ENCODE results near the gene ZC3H7B.
"Not testable (repeated sequence)": the region's sequence is repeated elsewhere in the genome, so short reads cannot be mapped to it uniquely, and the experiment has no call there.

ZC3H7B gene

GRCh38 chr22:41285820-41286638 lies 15.3 kb upstream of the ZC3H7B start, which contains the start of gene RANGAP1:
Gene RANGAP1, minus strand, starts transcription at chr22:41286187. Its CDS starts 5,143 bp downstream, at chr22:41281044.
- peak; percentile 93 for DNase-seq (ENCODE audit: low read depth)

- DNase-seq (ENCODE audit: low read depth), result no peak
Measured at GRCh38 chr22:41286639-41287091, 14.7 kb upstream of the ZC3H7B start.

GRCh38 chr22:41288245-41288946 lies 12.9 kb upstream of the ZC3H7B start:
- DNase-seq (ENCODE audit: low read depth), result no peak

GRCh38 chr22:41289671-41290070 lies 11.7 kb upstream of the ZC3H7B start:
- no peak for DNase-seq (ENCODE audit: low read depth)

GRCh38 chr22:41290262-41291221 lies 10.8 kb upstream of the ZC3H7B start:
- peak; percentile 92 for DNase-seq (ENCODE audit: low read depth)

- DNase-seq (ENCODE audit: low read depth), result not testable (repeated sequence)
Measured at GRCh38 chr22:41294816-41295215, 6.5 kb upstream of the ZC3H7B start.

GRCh38 chr22:41296826-41297667 lies 4.3 kb upstream of the ZC3H7B start:
- no peak for DNase-seq (ENCODE audit: low read depth)

- DNase-seq (ENCODE audit: low read depth), result no peak
Measured at GRCh38 chr22:41300661-41301060, 664 bp upstream of the ZC3H7B start.

- no peak for DNase-seq (ENCODE audit: low read depth)
Measured at GRCh38 chr22:41302021-41302767, 869 bp downstream of the ZC3H7B start.

GRCh38 chr22:41302811-41303210 lies 1.5 kb downstream of the ZC3H7B start:
- DNase-seq (ENCODE audit: low read depth), result no peak

GRCh38 chr22:41305646-41306045 lies 4.3 kb downstream of the ZC3H7B start:
- peak; percentile 72 for DNase-seq (ENCODE audit: low read depth)

GRCh38 chr22:41308054-41308453 lies 6.7 kb downstream of the ZC3H7B start:
- peak; percentile 73 for DNase-seq (ENCODE audit: low read depth)

GRCh38 chr22:41308544-41308947 lies 7.2 kb downstream of the ZC3H7B start:
- DNase-seq (ENCODE audit: low read depth), result no peak

GRCh38 chr22:41310336-41310735 lies 9.0 kb downstream of the ZC3H7B start:
- no peak for DNase-seq (ENCODE audit: low read depth)

- no peak for DNase-seq (ENCODE audit: low read depth)
Measured at GRCh38 chr22:41311487-41311886, 10.2 kb downstream of the ZC3H7B start.

- no peak for DNase-seq (ENCODE audit: low read depth)
Measured at GRCh38 chr22:41314821-41315220, 13.5 kb downstream of the ZC3H7B start.

GRCh38 chr22:41315586-41315985 lies 14.3 kb downstream of the ZC3H7B start:
- no peak for DNase-seq (ENCODE audit: low read depth)

- DNase-seq (ENCODE audit: low read depth), result no peak
Measured at GRCh38 chr22:41320416-41321240, 19.3 kb downstream of the ZC3H7B start.

- no peak for DNase-seq (ENCODE audit: low read depth)
Measured at GRCh38 chr22:41324821-41325528, 23.6 kb downstream of the ZC3H7B start.
